HG02885 (cell line): ENCODE data around the gene SEPTIN3.

Experiments used
- ATAC-seq: cut with Tn5 transposase; IDR thresholded peaks from one replicate; pipeline ENCODE4 v1.9.1; 2021; ENCODE audit warnings: mild to moderate bottlenecking; ENCODE audit not compliant: unreplicated experiment, poor library complexity

SEPTIN3 gene

GRCh38 chr22:41969110-41969646 lies at the start of gene SEPTIN3:
TSS of gene SEPTIN3 (plus strand) at chr22:41969443. CDS start at chr22:41971493, 2,050 bp downstream.
- ATAC-seq = no peak

- peak; percentile 24 for ATAC-seq
These were observed 48.8 kb upstream of the SEPTIN3 start for GRCh38 chr22:41920271-41920976.

- ATAC-seq = no peak
These were observed 46.9 kb upstream of the SEPTIN3 start for GRCh38 chr22:41922328-41922727.

GRCh38 chr22:41922940-41923594 lies 46.2 kb upstream of the SEPTIN3 start:
- no peak for ATAC-seq

- no peak for ATAC-seq
These were observed 45.5 kb upstream of the SEPTIN3 start for GRCh38 chr22:41923595-41924276.

- peak; percentile 49 for ATAC-seq
These were observed 43.3 kb upstream of the SEPTIN3 start for GRCh38 chr22:41925783-41926460.

- ATAC-seq = no peak
These were observed 41.4 kb upstream of the SEPTIN3 start for GRCh38 chr22:41927813-41928212.

GRCh38 chr22:41928593-41929417 lies 40.4 kb upstream of the SEPTIN3 start:
- no peak for ATAC-seq

GRCh38 chr22:41929418-41929810 lies 39.8 kb upstream of the SEPTIN3 start:
- no peak for ATAC-seq

GRCh38 chr22:41931701-41932269 lies 37.5 kb upstream of the SEPTIN3 start:
- ATAC-seq = no peak

- ATAC-seq = no peak
These were observed 36.9 kb upstream of the SEPTIN3 start for GRCh38 chr22:41932353-41932752.

GRCh38 chr22:41933411-41934177 lies 35.6 kb upstream of the SEPTIN3 start:
- no peak for ATAC-seq

GRCh38 chr22:41934284-41935014 lies 34.8 kb upstream of the SEPTIN3 start:
- ATAC-seq = no peak

- ATAC-seq = no peak
These were observed 34.3 kb upstream of the SEPTIN3 start for GRCh38 chr22:41935015-41935351.

GRCh38 chr22:41935509-41935908 lies 33.7 kb upstream of the SEPTIN3 start:
- no peak for ATAC-seq

GRCh38 chr22:41936894-41937169 lies 32.4 kb upstream of the SEPTIN3 start:
- no peak for ATAC-seq

- peak; percentile 62 for ATAC-seq
These were observed 29.0 kb upstream of the SEPTIN3 start for GRCh38 chr22:41939981-41940831.
